GM13977 (cell line): ENCODE data around the gene HOXC5.
A peak's percentile ranks its signal among the peaks of the same experiment; 100 is the strongest.

Source experiments
- DNase-seq: peaks from one replicate; pipeline ENCODE4 v3.0.0; 2012; ENCODE audit warnings: low spot score
- in situ Hi-C: fragments of 300-500 bp; cut with MboI; formaldehyde crosslinking; loops from one replicate; pipeline ENCODE4 v1.12.0; 2022; ENCODE audit warnings: low sequenced_read_pairs, low pct_unique_long_range_greater_than_20kb, mixed read lengths, inconsistent platforms; ENCODE audit not compliant: unreplicated experiment
- TF ChIP-seq, protein P1 (sequence below): IDR thresholded peaks from 2 replicates; pipeline ENCODE4 v1.5.1; 2012; ENCODE audit warnings: mild to moderate bottlenecking, control low read depth; ENCODE audit not compliant: insufficient read depth; ENCODE audit errors: extremely low read depth, missing control alignments

The HOXC5 gene

DNA sequence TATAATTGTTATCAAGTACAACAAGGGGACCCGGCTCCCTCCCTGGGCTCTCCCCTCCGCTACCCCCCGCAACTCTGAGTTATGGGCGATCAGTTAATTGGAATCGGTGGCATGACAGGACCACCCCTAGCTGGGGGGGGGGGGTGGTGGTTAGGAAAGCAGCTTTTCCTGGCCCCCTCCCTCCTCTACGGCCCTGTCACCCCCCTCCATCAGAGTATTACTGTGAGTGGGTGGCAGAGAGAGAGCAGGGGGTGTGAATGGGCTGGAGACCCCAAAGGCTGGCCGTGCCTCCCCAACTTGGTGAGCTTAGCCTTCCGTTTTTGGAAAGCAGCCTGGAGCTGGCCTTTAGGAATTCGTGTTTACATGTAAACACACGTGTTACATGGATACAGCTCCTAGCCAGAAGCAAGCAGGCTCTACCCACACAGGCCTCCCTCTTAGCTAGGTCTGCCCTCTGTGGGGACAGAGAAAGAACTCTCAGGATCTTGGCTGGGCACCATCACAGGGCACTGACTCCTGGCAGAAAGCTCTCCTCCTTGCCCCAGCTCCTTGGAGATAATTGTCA, 19.7 kb downstream of the HOXC5 start:
- in situ Hi-C loops: no loop called here
- TF ChIP-seq, protein P1, sequence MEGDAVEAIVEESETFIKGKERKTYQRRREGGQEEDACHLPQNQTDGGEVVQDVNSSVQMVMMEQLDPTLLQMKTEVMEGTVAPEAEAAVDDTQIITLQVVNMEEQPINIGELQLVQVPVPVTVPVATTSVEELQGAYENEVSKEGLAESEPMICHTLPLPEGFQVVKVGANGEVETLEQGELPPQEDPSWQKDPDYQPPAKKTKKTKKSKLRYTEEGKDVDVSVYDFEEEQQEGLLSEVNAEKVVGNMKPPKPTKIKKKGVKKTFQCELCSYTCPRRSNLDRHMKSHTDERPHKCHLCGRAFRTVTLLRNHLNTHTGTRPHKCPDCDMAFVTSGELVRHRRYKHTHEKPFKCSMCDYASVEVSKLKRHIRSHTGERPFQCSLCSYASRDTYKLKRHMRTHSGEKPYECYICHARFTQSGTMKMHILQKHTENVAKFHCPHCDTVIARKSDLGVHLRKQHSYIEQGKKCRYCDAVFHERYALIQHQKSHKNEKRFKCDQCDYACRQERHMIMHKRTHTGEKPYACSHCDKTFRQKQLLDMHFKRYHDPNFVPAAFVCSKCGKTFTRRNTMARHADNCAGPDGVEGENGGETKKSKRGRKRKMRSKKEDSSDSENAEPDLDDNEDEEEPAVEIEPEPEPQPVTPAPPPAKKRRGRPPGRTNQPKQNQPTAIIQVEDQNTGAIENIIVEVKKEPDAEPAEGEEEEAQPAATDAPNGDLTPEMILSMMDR: no peak
- DNase-seq: no peak

DNA sequence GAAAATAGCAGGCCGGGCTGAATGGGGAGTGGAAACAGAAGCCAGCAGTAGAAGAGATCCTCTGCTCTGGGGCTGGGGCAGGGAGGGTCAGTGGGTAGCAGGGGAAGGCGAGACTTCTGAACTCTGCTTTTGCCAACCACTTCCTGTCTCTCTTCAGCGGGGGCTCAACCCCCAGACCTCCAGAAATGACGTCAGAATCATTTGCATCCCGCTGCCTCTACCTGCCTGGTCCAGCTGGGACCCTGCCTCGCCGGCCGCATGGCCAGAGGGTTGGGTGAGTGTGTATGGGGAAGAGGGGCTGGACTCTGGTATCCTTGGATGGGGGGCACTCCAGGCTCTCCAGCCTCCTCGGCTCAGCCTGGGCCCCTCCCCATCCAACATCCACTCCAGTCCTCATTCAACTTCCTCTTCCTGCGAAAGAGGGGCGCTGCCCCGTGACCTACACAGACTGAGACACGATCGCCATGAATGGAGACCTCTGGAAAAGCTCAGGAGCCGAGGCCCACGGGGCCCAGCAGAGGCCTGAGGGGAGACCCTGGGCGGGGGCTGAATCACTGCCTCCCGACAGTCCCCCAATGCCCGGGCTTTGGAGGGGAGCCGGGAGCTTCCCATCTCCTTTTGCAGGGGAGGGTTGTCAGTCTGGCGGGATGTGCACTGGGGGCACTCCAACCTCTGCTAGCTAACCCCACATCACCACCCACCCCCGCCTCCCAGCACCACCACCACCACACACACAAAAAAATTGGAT, 20.3 kb downstream of the HOXC5 start:
- DNase-seq: peak; percentile 75
- in situ Hi-C loops: no loop called here
- TF ChIP-seq, protein P1: no peak

DNA sequence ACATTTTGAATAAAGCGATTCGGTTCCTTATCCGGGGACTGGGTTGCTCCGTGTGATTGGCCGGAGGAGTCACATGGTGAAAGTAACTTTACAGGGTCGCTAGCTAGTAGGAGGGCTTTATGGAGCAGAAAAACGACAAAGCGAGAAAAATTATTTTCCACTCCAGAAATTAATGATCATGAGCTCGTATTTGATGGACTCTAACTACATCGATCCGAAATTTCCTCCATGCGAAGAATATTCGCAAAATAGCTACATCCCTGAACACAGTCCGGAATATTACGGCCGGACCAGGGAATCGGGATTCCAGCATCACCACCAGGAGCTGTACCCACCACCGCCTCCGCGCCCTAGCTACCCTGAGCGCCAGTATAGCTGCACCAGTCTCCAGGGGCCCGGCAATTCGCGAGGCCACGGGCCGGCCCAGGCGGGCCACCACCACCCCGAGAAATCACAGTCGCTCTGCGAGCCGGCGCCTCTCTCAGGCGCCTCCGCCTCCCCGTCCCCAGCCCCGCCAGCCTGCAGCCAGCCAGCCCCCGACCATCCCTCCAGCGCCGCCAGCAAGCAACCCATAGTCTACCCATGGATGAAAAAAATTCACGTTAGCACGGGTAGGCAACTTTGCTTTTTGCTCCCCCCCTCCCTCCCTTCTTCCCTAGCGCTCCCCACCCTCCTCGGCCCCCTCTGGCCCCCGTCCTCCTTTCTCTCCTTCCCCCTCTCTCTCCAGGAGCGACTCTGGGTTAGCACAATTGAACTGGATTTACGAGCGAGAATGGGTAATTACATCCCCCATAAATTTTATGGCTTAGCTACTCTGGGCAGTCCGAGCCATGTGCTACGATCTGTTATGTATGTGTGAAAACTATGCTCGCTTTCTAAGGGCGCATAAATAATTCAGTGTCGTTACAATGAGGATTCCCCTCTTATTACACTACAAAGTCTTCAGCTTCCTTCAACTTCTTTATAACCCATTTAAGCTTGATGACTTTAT, 21.2 kb downstream of the HOXC5 start, which contains the start of gene HOXC4:
HOXC4 (plus strand) TSS at position 85 of the 991 bp plus-strand sequence; CDS start at position 173, 88 bp downstream.
- in situ Hi-C loops: no loop called here

DNA sequence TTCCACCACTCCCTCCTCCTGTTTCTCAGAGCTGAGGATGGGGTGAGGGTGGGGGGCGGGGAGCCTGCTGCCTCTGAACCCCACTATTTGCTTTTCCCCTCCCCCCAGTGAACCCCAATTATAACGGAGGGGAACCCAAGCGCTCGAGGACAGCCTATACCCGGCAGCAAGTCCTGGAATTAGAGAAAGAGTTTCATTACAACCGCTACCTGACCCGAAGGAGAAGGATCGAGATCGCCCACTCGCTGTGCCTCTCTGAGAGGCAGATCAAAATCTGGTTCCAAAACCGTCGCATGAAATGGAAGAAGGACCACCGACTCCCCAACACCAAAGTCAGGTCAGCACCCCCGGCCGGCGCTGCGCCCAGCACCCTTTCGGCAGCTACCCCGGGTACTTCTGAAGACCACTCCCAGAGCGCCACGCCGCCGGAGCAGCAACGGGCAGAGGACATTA, 21.9 kb downstream of the HOXC5 start:
- TF ChIP-seq, protein P1: no peak
- in situ Hi-C loops: no loop called here
- no peak for DNase-seq

More for the DNA sequence above, 21.2 kb downstream of the HOXC5 start, which contains the start of gene HOXC4:
- no peak for DNase-seq
- TF ChIP-seq, protein P1: no peak

DNA sequence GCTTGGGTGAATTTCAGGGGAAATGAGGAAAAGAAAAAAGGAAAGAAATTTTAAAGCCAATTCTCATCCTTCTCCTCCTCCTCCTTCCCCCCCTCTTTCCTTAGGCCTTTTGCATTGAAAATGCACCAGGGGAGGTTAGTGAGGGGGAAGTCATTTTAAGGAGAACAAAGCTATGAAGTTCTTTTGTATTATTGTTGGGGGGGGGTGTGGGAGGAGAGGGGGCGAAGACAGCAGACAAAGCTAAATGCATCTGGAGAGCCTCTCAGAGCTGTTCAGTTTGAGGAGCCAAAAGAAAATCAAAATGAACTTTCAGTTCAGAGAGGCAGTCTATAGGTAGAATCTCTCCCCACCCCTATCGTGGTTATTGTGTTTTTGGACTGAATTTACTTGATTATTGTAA, 22.7 kb downstream of the HOXC5 start:
- no peak for DNase-seq
- TF ChIP-seq, protein P1: no peak
- in situ Hi-C loops: no loop called here

DNA sequence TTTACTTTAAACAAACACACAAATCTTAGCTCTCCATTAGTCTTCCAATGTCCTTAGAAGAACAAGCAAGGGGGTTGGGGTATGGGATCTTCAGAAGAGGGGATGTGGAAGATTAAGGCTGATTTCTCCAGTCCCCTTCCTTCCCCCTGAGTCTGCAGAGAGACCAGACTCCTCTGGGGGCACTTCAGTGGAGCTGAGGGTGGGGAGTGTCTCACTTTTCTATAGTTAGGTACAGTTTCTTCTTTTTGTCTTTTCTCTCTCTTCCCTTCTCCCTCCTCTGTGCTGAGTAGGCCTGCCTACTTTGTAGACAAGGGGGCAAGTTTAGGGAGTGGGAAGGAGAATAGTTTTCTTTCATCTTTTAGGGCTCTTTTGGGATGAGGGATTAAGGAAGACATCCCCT, 23.3 kb downstream of the HOXC5 start:
- no peak for DNase-seq
- in situ Hi-C loops: no loop called here
- TF ChIP-seq, protein P1: no peak
